Inflammatory macrophage treated with lipopolysaccharide for 1 hour (primary cell): Measurements from ENCODE around the gene RPS27A.
"Not testable (repeated sequence)": the region's sequence is repeated elsewhere in the genome, so short reads cannot be mapped to it uniquely, and the experiment has no call there.

Experiments used
- DNase-seq, 2 donors: peaks; one replicate each; pipeline ENCODE4 v3.0.0-alpha.2; 2020 to 2022

The RPS27A gene

GRCh38 chr2:55239656-55240222 lies 7.3 kb downstream of the RPS27A start:
- DNase-seq: no peak

- peak in 1 of 2 donors; percentile 12 for DNase-seq
These were observed 9.1 kb downstream of the RPS27A start for GRCh38 chr2:55241582-55241981.

GRCh38 chr2:55242617-55243016 lies 10.1 kb downstream of the RPS27A start:
- DNase-seq: no peak

GRCh38 chr2:55245411-55245810 lies 12.9 kb downstream of the RPS27A start:
- DNase-seq: no peak

- no peak for DNase-seq
These were observed 14.5 kb downstream of the RPS27A start for GRCh38 chr2:55247025-55247424.

- DNase-seq: no peak
These were observed 20.3 kb downstream of the RPS27A start for GRCh38 chr2:55252832-55253231.

GRCh38 chr2:55259586-55259985 lies 27.1 kb downstream of the RPS27A start:
- DNase-seq: not testable (repeated sequence)

GRCh38 chr2:55268288-55268906 lies 35.9 kb downstream of the RPS27A start:
- DNase-seq: peak in 1 of 2 donors; percentile 15

GRCh38 chr2:55268907-55269644 lies 36.6 kb downstream of the RPS27A start, which contains the start of gene MTIF2:
TSS of gene MTIF2 (minus strand) at chr2:55269231. CDS start at chr2:55263858, 5,373 bp downstream.
- peak; percentile 90 to 96 for DNase-seq

- no peak for DNase-seq
These were observed 37.1 kb downstream of the RPS27A start for GRCh38 chr2:55269645-55269990.

GRCh38 chr2:55274346-55274745 lies 41.9 kb downstream of the RPS27A start:
- DNase-seq: not testable (repeated sequence)

- DNase-seq: no peak
These were observed 44.8 kb downstream of the RPS27A start for GRCh38 chr2:55277310-55277709.

GRCh38 chr2:55279214-55279835 lies 46.8 kb downstream of the RPS27A start:
- DNase-seq: not testable (repeated sequence)

- DNase-seq: not testable (repeated sequence)
These were observed 47.5 kb downstream of the RPS27A start for GRCh38 chr2:55279859-55280424.

GRCh38 chr2:55280851-55281546 lies 48.5 kb downstream of the RPS27A start:
- DNase-seq: not testable (repeated sequence)

GRCh38 chr2:55282110-55282917 lies 49.8 kb downstream of the RPS27A start:
- DNase-seq: peak; percentile 82 to 86

- DNase-seq: no peak
These were observed 50.6 kb downstream of the RPS27A start for GRCh38 chr2:55283083-55283482.
